Endothelial cell of umbilical vein (primary cell): ENCODE measurements around the gene REEP3. TPM values are rescaled to one million over a fixed set of nuclear protein-coding genes. Genes with fewer than 3 reads are reported as not detected.

ENCODE experiments used
- BruUV-seq: library from RNA; stranded (reverse); fragments of 400-500 nt; replicated peaks from 2 replicates; lab custom pipeline; 2021; lab: Mats Ljungman, UMichigan
- CTCF ChIA-PET: fragments of 300-600, 350-600 bp; sonication (Branson Sonifier 250); formaldehyde crosslinking; loops from one replicate; lab custom pipeline; 2021; ENCODE audit warnings: antibody characterized with exemption, inconsistent platforms; lab: Charles Lee
- POLR2A ChIA-PET: fragments of 300-600, 350-600 bp; sonication (Branson Sonifier 250); formaldehyde crosslinking; loops from one replicate; lab custom pipeline; 2021; ENCODE audit warnings: antibody characterized with exemption, inconsistent platforms; lab: Charles Lee
- DNase-seq: peaks from one replicate; pipeline ENCODE4 v3.0.0-alpha.2; 2011; ENCODE audit warnings: low read depth, low spot score
- FAIRE-seq: peaks from 2 replicates; lab custom pipeline; 2011; peaks lifted over from hg19 to GRCh38; lab: Jason Lieb, UNC
- H2AFZ ChIP-seq: 2 replicates; pipeline ENCODE4 v1.6.0; 2012; ENCODE audit warnings: low read depth, low read length, control low read depth, inconsistent platforms
- H3K27ac ChIP-seq: 2 replicates; pipeline ENCODE4 v1.5.1; 2011; ENCODE audit warnings: low read depth, mild to moderate bottlenecking, control low read depth, low read length, moderate library complexity; ENCODE audit not compliant: insufficient read depth
- H3K27me3 ChIP-seq, 2 experiments: 2 replicates each; pipeline versions ENCODE4 v1.6.0 to v1.6.1; 2011; ENCODE audit warnings: low read length in 2 of 2, mixed read lengths in 1 of 2; ENCODE audit not compliant: control insufficient read depth in 2 of 2, insufficient read depth in 2 of 2
- H3K36me3 ChIP-seq, 2 experiments: 2 replicates in 1 of 2; 3 replicates in 1 of 2; pipeline ENCODE4 v1.5.1; 2011; ENCODE audit warnings: low read length in 2 of 2, mild to moderate bottlenecking in 1 of 2, moderate library complexity in 1 of 2; ENCODE audit not compliant: control insufficient read depth in 2 of 2, insufficient read depth in 2 of 2; ENCODE audit errors: extremely low read depth in 1 of 2
- H3K4me1 ChIP-seq: 3 replicates; pipeline ENCODE4 v1.5.1; 2011; ENCODE audit warnings: mild to moderate bottlenecking, low read length; ENCODE audit not compliant: control insufficient read depth, insufficient read depth; ENCODE audit errors: extremely low read depth
- H3K4me2 ChIP-seq: 2 replicates; pipeline ENCODE4 v1.6.1; 2011; ENCODE audit warnings: low read length, control low read depth, mixed read lengths; ENCODE audit not compliant: insufficient read depth
- H3K4me3 ChIP-seq, 3 experiments: fragments of 200-600 bp in 1 of 3; sonication (generic), shearing (Covaris generic) in 1 of 3; replicated peaks in 1 of 3; 2 replicates each; pipeline ENCODE4 v1.5.1; 2011 to 2016; ENCODE audit warnings: control low read depth in 3 of 3, low read length in 3 of 3, mild to moderate bottlenecking in 2 of 3, inconsistent platforms in 1 of 3, low read depth in 1 of 3, moderate library complexity in 1 of 3; ENCODE audit not compliant: insufficient read depth in 1 of 3
- H3K79me2 ChIP-seq: 2 replicates; pipeline ENCODE4 v1.6.0; 2012; ENCODE audit warnings: low read length, inconsistent platforms; ENCODE audit not compliant: control insufficient read depth, insufficient read depth
- H3K9ac ChIP-seq: replicated peaks from 2 replicates; pipeline ENCODE3; 2011; ENCODE audit warnings: low read length, control low read depth; ENCODE audit not compliant: insufficient read depth; ENCODE audit errors: extremely low read depth
- H3K9me1 ChIP-seq: replicated peaks from 3 replicates; pipeline ENCODE4 v1.6.0; 2011; ENCODE audit warnings: mild to moderate bottlenecking, low read length; ENCODE audit not compliant: control insufficient read depth, insufficient read depth; ENCODE audit errors: extremely low read depth
- H3K9me3 ChIP-seq: replicated peaks from 2 replicates; pipeline ENCODE4 v1.5.1; 2012; ENCODE audit warnings: low read length, inconsistent platforms; ENCODE audit not compliant: control insufficient read depth, insufficient read depth
- H4K20me1 ChIP-seq: replicated peaks from 2 replicates; pipeline ENCODE3; 2011; ENCODE audit warnings: mild to moderate bottlenecking, low read length; ENCODE audit not compliant: control insufficient read depth, insufficient read depth; ENCODE audit errors: extremely low read depth
- EZH2 ChIP-seq: IDR thresholded peaks from 2 replicates; pipeline ENCODE4 v1.6.1; 2012; ENCODE audit warnings: borderline replicate concordance, low read depth, mild to moderate bottlenecking, moderate library complexity, low read length, inconsistent platforms; ENCODE audit not compliant: severe bottlenecking
- FOS ChIP-seq: IDR thresholded peaks from 2 replicates; pipeline ENCODE4 v1.6.1; 2011; ENCODE audit warnings: mild to moderate bottlenecking, low read length, moderate library complexity, borderline replicate concordance; ENCODE audit not compliant: insufficient read depth
- GATA2 ChIP-seq: IDR thresholded peaks from 2 replicates; pipeline ENCODE4 v1.7.0; 2011; ENCODE audit warnings: low read depth, mild to moderate bottlenecking, moderate library complexity, mixed read lengths, low read length; ENCODE audit not compliant: insufficient read length, insufficient read depth
- JUN ChIP-seq: IDR thresholded peaks from 2 replicates; pipeline ENCODE4 v1.6.1; 2011; ENCODE audit warnings: borderline replicate concordance, low read depth; ENCODE audit not compliant: insufficient read length, insufficient read depth
- MYC ChIP-seq: IDR thresholded peaks from one replicate; pipeline ENCODE4 v1.6.1; 2011; ENCODE audit warnings: mild to moderate bottlenecking, low read depth, low read length
- POLR2A ChIP-seq: IDR thresholded peaks from 2 replicates; pipeline ENCODE4 v1.6.1; 2012; ENCODE audit warnings: low read depth, mild to moderate bottlenecking, control low read depth, low read length
- POLR2AphosphoS5 ChIP-seq: IDR thresholded peaks from 2 replicates; pipeline ENCODE4 v1.6.1; 2012; ENCODE audit warnings: low read depth, mild to moderate bottlenecking, control low read depth, low read length, moderate library complexity; ENCODE audit not compliant: insufficient read depth
- dilution Hi-C: fragments of 300-500 bp; cut with MboI; formaldehyde crosslinking; loops from one replicate; pipeline ENCODE4 v1.15.0; 2019; ENCODE audit warnings: low sequenced_read_pairs; ENCODE audit not compliant: extremely low pct_ligation_motif_present
- intact Hi-C: fragments of 100-400 bp; cut with micrococcal nuclease; formaldehyde crosslinking; loops from one replicate; pipeline ENCODE4 v1.10.0; 2022
- polyA plus RNA-seq, 4 experiments: library from polyadenylated mRNA; depleted of rRNA in 3 of 4; stranded (reverse) in 3 of 4; unstranded in 1 of 4; fragments of >200 nt; gene quantifications; 2 replicates each; pipeline versions ENCODE4 v1.2.1 to v1.2.3, GENCODE V29; 2011 to 2012; ENCODE audit warnings: missing spikeins in 1 of 4
- total RNA-seq: library from RNA; stranded (reverse); gene quantifications from 2 replicates; pipeline ENCODE4 v1.2.3, GENCODE V29; 2021
- TF ChIP-seq, protein P1 (sequence below): IDR thresholded peaks from 2 replicates; pipeline ENCODE4 v1.6.1; 2011; ENCODE audit not compliant: insufficient read depth, insufficient read length
- TF ChIP-seq, protein P2 (sequence below), 2 donors: IDR thresholded peaks; 1 replicate in 1 of 2; 2 replicates in 1 of 2; pipeline ENCODE4 v1.5.1; 2011; ENCODE audit warnings: low read length in 2 of 2, mild to moderate bottlenecking in 2 of 2, moderate library complexity in 2 of 2, control low read depth in 1 of 2, inconsistent platforms in 1 of 2, low read depth in 1 of 2; ENCODE audit not compliant: insufficient read depth in 1 of 2; ENCODE audit errors: extremely low read depth in 1 of 2

REEP3 gene
- total and polyA plus RNA-seq, 2 donors (not counting 3 experiments of a cell fraction or from before 2014, with no cell fraction given), result 12.3 to 48.3 TPM

DNA sequence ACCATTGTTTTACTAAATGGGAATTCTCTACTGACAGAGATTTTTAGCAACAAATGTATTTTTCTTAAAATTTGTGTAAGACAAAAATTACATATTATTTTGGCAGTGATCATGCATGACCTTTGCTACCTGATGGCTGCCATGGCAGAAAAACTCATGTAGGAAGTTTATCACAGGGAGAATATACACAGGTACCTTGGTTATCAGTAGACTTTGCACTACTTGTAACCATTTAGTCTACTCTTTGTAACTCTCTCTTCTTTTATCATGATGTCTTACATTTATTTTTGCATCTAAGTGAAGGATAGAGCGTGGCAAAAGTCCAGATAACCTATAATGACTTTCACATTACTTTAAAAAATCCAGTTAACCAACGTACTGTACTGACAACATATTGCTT, 34.1 kb downstream of the REEP3 start:
- no peaks in the 10 kb centered on the region for H3K9me1 ChIP-seq
- DNase-seq, result no peak
- H3K27me3 ChIP-seq, result no peaks in the 10 kb centered on the region
- no peaks in the 10 kb centered on the region for H3K9me3 ChIP-seq
- H3K4me2 ChIP-seq, result no peak overlapping the region
- H2AFZ ChIP-seq, result no peak overlapping the region
- no peak for FAIRE-seq
- H3K27ac ChIP-seq, result peak overlapping the region; percentile 90
- H3K4me1 ChIP-seq, result peaks cover 41% of the 10 kb centered on the region
- ChIA-PET POLR2A (interaction anchor here (1.3 kb wide), 1 partner anchor 81 kb away, joined by 4 read pairs; no protein-coding TSS in a partner anchor), CTCF (interaction anchor here (0.6 to 1.6 kb wide), 5 partner anchors 17 to 388 kb away, joined by 3 to 8 read pairs (median 4); no protein-coding TSS in a partner anchor)
- H3K36me3 ChIP-seq, result no peaks in the 10 kb centered on the region
- no peaks in the 10 kb centered on the region for H4K20me1 ChIP-seq
- dilution Hi-C loops, result no loop called here
- H3K79me2 ChIP-seq, result peaks cover 42% of the 10 kb centered on the region
- no peak overlapping the region for H3K4me3 ChIP-seq
- intact Hi-C loops, result no loop called here
- no peak overlapping the region for H3K9ac ChIP-seq
- no TSS peak for BruUV-seq
- TF ChIP-seq GATA2 (no peak), EZH2 (no peak), POLR2A (no peak), JUN (no peak), MYC (no peak), FOS (no peak), POLR2AphosphoS5 (no peak)
- TF ChIP-seq, protein P1, sequence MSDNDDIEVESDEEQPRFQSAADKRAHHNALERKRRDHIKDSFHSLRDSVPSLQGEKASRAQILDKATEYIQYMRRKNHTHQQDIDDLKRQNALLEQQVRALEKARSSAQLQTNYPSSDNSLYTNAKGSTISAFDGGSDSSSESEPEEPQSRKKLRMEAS, result no peak
- TF ChIP-seq, protein P2, sequence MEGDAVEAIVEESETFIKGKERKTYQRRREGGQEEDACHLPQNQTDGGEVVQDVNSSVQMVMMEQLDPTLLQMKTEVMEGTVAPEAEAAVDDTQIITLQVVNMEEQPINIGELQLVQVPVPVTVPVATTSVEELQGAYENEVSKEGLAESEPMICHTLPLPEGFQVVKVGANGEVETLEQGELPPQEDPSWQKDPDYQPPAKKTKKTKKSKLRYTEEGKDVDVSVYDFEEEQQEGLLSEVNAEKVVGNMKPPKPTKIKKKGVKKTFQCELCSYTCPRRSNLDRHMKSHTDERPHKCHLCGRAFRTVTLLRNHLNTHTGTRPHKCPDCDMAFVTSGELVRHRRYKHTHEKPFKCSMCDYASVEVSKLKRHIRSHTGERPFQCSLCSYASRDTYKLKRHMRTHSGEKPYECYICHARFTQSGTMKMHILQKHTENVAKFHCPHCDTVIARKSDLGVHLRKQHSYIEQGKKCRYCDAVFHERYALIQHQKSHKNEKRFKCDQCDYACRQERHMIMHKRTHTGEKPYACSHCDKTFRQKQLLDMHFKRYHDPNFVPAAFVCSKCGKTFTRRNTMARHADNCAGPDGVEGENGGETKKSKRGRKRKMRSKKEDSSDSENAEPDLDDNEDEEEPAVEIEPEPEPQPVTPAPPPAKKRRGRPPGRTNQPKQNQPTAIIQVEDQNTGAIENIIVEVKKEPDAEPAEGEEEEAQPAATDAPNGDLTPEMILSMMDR (IDR thresholded peaks at IDR 0.05; ENCODE audit: extremely low read depth in 1 of 2, insufficient read depth in 1 of 2, low read depth in 1 of 2, low read length in 2 of 2), result no peak
